Measurements from ENCODE around the gene DNAH10. TPM values are rescaled to one million over a fixed set of nuclear protein-coding genes. Genes with fewer than 3 reads are reported as not detected.

The DNAH10 gene
- total RNA-seq, 4 donors from 2014 or later: 0.18 to 0.65 TPM; not detected in 2

- peaks cover 0 to 9% of the 10 kb centered on the region in 2 donors for H3K36me3 ChIP-seq
- peak; percentile 79 to 82 for ATAC-seq
- intact Hi-C loops (cut with DNase I; ENCODE audit: low total_unique reads) (loop anchor here (1.0 to 2.0 kb wide), 3 partner anchors 54 to 260 kb away; partner anchors contain the start of gene ATP6V0A2), in situ Hi-C loops (cut with MboI; ENCODE audit: low sequenced_read_pairs in 4 of 4) (no loop called here)
- peak; percentile 85 to 89 for DNase-seq
- no peaks in the 10 kb centered on the region for H3K9me3 ChIP-seq
- peak within 1 kb of the TSS; percentile 91 to 92 (median 92) for H3K27ac ChIP-seq
- H3K4me3 ChIP-seq: peak within 1 kb of the TSS; percentile 72 to 96 (median 94)
- H3K4me1 ChIP-seq: peaks cover 10 to 13% of the 10 kb centered on the region in 2 donors
- peak; percentile 65 to 77 for TF ChIP-seq POLR2A (IDR thresholded peaks at IDR 0.05)
- TF ChIP-seq CTCF (IDR thresholded peaks at IDR 0.05 in 4 of 5, conservative IDR thresholded peaks at IDR 0.05 in 1 of 5): peak in 3 of 5 experiments; percentile 15 to 33 (median 22)
- no peaks in the 10 kb centered on the region for H3K27me3 ChIP-seq
Measured at GRCh38 chr12:123972457-123973401, 210.6 kb downstream of the DNAH10 start, which contains the start of the genes CCDC92 and ZNF664. CCDC92 (minus strand) TSS chr12:123972831; CDS start chr12:123944305, 28,526 bp downstream. ZNF664 (plus strand) TSS chr12:123973215; CDS start chr12:124012145, 38,930 bp downstream.

- DNase-seq: peak in 1 of 2 donors; percentile 18
- Histone ChIP-seq H3K4me1 (peaks cover 10 to 13% of the 10 kb centered on the region in 2 donors), H3K27me3 (no peaks in the 10 kb centered on the region), H3K36me3 (peaks cover 0 to 9% of the 10 kb centered on the region in 2 donors), H3K9me3 (no peaks in the 10 kb centered on the region), H3K4me3 (peak overlapping the region; percentile 72 to 96 (median 87)), H3K27ac (peak overlapping the region; percentile 82 to 91 (median 86))
- TF ChIP-seq CTCF (IDR thresholded peaks at IDR 0.05 in 4 of 5, conservative IDR thresholded peaks at IDR 0.05 in 1 of 5): no peak
- TF ChIP-seq POLR2A (IDR thresholded peaks at IDR 0.05): no peak
- in situ Hi-C loops (cut with MboI; ENCODE audit: low sequenced_read_pairs in 4 of 4) (no loop called here), intact Hi-C loops (cut with DNase I; ENCODE audit: low total_unique reads) (loop anchor here (2.0 kb wide), 2 partner anchors 53 to 261 kb away; partner anchors contain the start of gene ATP6V0A2)
- ATAC-seq: peak in 1 of 2 donors; percentile 0
Measured at GRCh38 chr12:123973552-123974341, 211.6 kb downstream of the DNAH10 start.

- in situ Hi-C loops (cut with MboI; ENCODE audit: low sequenced_read_pairs in 4 of 4): no loop called here
- intact Hi-C loops (cut with DNase I; ENCODE audit: low total_unique reads): no loop called here
- Histone ChIP-seq H3K4me3 (no peak overlapping the region), H3K4me1 (peaks cover 10 to 15% of the 10 kb centered on the region in 2 donors), H3K27me3 (no peaks in the 10 kb centered on the region), H3K27ac (no peak overlapping the region), H3K36me3 (peaks cover 0 to 9% of the 10 kb centered on the region in 2 donors), H3K9me3 (no peaks in the 10 kb centered on the region)
- TF ChIP-seq CTCF (IDR thresholded peaks at IDR 0.05 in 4 of 5, conservative IDR thresholded peaks at IDR 0.05 in 1 of 5) (no peak), POLR2A (IDR thresholded peaks at IDR 0.05) (no peak)
- DNase-seq: no peak
- no peak for ATAC-seq
Measured at GRCh38 chr12:123976227-123976826, 214.2 kb downstream of the DNAH10 start.

GRCh38 chr12:123979566-123979965 is 217.5 kb downstream of the DNAH10 start:
- no peaks in the 10 kb centered on the region for H3K27me3 ChIP-seq
- TF ChIP-seq CTCF (IDR thresholded peaks at IDR 0.05 in 4 of 5, conservative IDR thresholded peaks at IDR 0.05 in 1 of 5): no peak
- no peak for TF ChIP-seq POLR2A (IDR thresholded peaks at IDR 0.05)
- H3K36me3 ChIP-seq: peaks cover 0 to 9% of the 10 kb centered on the region in 2 donors
- DNase-seq (no peak), ATAC-seq (no peak)
- no peak overlapping the region for H3K4me3 ChIP-seq
- no peaks in the 10 kb centered on the region for H3K9me3 ChIP-seq
- in situ Hi-C loops (cut with MboI; ENCODE audit: low sequenced_read_pairs in 4 of 4) (no loop called here), intact Hi-C loops (cut with DNase I; ENCODE audit: low total_unique reads) (no loop called here)
- no peak overlapping the region for H3K27ac ChIP-seq
- peaks cover 3 to 9% of the 10 kb centered on the region in 2 donors for H3K4me1 ChIP-seq
